Psoas muscle (tissue), 8 donors: ENCODE results near the gene RAPGEF5. TPM values are rescaled to one million over a fixed set of nuclear protein-coding genes. Genes with fewer than 3 reads are reported as not detected.

Experiments used
- ATAC-seq, 4 donors: fragments of 200-7000 bp; cut with Tn5 transposase; one replicate each; pipeline ENCODE4 v1.9.1; 2020; ENCODE audit warnings: moderate library complexity in 3 of 4, mild to moderate bottlenecking in 2 of 4
- DNase-seq, 2 donors: peaks; one replicate each; pipeline ENCODE4 v3.0.0-alpha.2; 2020
- H3K27ac ChIP-seq: fragments of 200-600 bp; one replicate; pipeline ENCODE4 v1.8.0; 2022
- H3K27me3 ChIP-seq, 3 donors: fragments of 200-600 bp in 1 of 3; one replicate each; pipeline versions ENCODE4 v1.6.1 to v1.8.0; 2013 to 2022; ENCODE audit warnings: low read length in 2 of 3, mild to moderate bottlenecking in 2 of 3, moderate library complexity in 1 of 3; ENCODE audit not compliant: insufficient read depth in 3 of 3
- H3K36me3 ChIP-seq, 2 donors: fragments of 200-600 bp in 1 of 2; one replicate each; pipeline versions ENCODE4 v1.6.1 to v1.8.0; 2013 to 2022; ENCODE audit warnings: low read depth in 1 of 2, mild to moderate bottlenecking in 1 of 2, moderate library complexity in 1 of 2; ENCODE audit not compliant: insufficient read depth in 1 of 2
- H3K4me1 ChIP-seq: fragments of 200-600 bp; one replicate; pipeline ENCODE4 v1.8.0; 2022
- H3K4me3 ChIP-seq: fragments of 200-600 bp; one replicate; pipeline ENCODE4 v1.8.0; 2022; ENCODE audit warnings: mild to moderate bottlenecking
- H3K9me3 ChIP-seq: fragments of 200-600 bp; one replicate; pipeline ENCODE4 v1.8.0; 2022
- WGBS, 3 donors: extraction: QIAGEN DNeasy Blood & Tissue Kit; methylation state at CpG; one replicate each; pipeline versions ENCODE4 v1.1.6 to v1.1.7; 2013; 5-methylcytosine and 5-hydroxymethylcytosine counted together
- intact Hi-C, 2 donors: fragments of 100-400 bp; cut with DNase I; formaldehyde crosslinking; loops; one replicate each; pipeline versions ENCODE4 v1.11.0 to v1.14.2; 2022
- polyA plus RNA-seq, 3 donors: library from polyadenylated mRNA; stranded (reverse); fragments of 200-250 nt; gene quantifications; one replicate each; pipeline ENCODE4 v1.2.3, GENCODE V29; 2013
- total RNA-seq, 4 donors: library from RNA; stranded (reverse); fragmentation: NEBNext Ultra II Directional in 2 of 4; extraction: Animal tissue kit (Norgen Biotek cat#: 25700) in 2 of 4; gene quantifications; one replicate each; pipeline versions ENCODE4 v1.2.1 to v1.2.4, GENCODE V29; 2021 to 2023
- TF ChIP-seq, protein P1 (sequence below): fragments of 200-600 bp; IDR thresholded peaks from one replicate; pipeline ENCODE4 v1.8.0; 2022; ENCODE audit warnings: antibody characterized with exemption
- donor health status: healthy with polysubstance abuse.
- donor health status: DM: no; HTN: no; CAD: no; lungs with moderate emphysema.
- donor health status: Bipolar disorder and iron deficiency.
- donor health status: healthy.
- donor health status: DM: yes; HTN: yes; CAD: no.
- donor health status: DM: no; HTN: no; CAD: no.
- donor health status: DM: no; HTN: no; CAD: no.
- donor health status: DM: yes; HTN: yes; CAD: no.

The RAPGEF5 gene
- total and polyA plus RNA-seq, 7 donors: 2.6 to 10.8 (median 5.5) TPM

- ATAC-seq: no peak
- peaks cover 6% of the 10 kb centered on the region for H3K4me1 ChIP-seq
- H3K27ac ChIP-seq: no peak overlapping the region
- no peaks in the 10 kb centered on the region for H3K36me3 ChIP-seq
- peaks cover 2 to 31% (median 3%) of the 10 kb centered on the region in 3 donors for H3K27me3 ChIP-seq
- TF ChIP-seq, protein P1, sequence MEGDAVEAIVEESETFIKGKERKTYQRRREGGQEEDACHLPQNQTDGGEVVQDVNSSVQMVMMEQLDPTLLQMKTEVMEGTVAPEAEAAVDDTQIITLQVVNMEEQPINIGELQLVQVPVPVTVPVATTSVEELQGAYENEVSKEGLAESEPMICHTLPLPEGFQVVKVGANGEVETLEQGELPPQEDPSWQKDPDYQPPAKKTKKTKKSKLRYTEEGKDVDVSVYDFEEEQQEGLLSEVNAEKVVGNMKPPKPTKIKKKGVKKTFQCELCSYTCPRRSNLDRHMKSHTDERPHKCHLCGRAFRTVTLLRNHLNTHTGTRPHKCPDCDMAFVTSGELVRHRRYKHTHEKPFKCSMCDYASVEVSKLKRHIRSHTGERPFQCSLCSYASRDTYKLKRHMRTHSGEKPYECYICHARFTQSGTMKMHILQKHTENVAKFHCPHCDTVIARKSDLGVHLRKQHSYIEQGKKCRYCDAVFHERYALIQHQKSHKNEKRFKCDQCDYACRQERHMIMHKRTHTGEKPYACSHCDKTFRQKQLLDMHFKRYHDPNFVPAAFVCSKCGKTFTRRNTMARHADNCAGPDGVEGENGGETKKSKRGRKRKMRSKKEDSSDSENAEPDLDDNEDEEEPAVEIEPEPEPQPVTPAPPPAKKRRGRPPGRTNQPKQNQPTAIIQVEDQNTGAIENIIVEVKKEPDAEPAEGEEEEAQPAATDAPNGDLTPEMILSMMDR: no peak
- WGBS, 3 donors: 46 to 93% (median 69%) methylated on average over 2 of the region's 2 CpGs
- no peak overlapping the region for H3K4me3 ChIP-seq
- intact Hi-C loops: no loop called here
- no peak for DNase-seq
- H3K9me3 ChIP-seq: no peaks in the 10 kb centered on the region
These were observed 2.5 kb downstream of the RAPGEF5 start for GRCh38 chr7:22354462-22354861.

GRCh38 chr7:22352887-22353286 is 4.1 kb downstream of the RAPGEF5 start:
- H3K27me3 ChIP-seq: peaks cover 2 to 31% (median 3%) of the 10 kb centered on the region in 3 donors
- intact Hi-C loops: no loop called here
- peaks cover 6% of the 10 kb centered on the region for H3K4me1 ChIP-seq
- no peak for DNase-seq
- H3K4me3 ChIP-seq: no peak overlapping the region
- TF ChIP-seq, protein P1: no peak
- no peak overlapping the region for H3K27ac ChIP-seq
- WGBS, 3 donors: 95 to 100% (median 98%) methylated on average over 4 of the region's 4 CpGs
- H3K36me3 ChIP-seq: no peaks in the 10 kb centered on the region
- no peaks in the 10 kb centered on the region for H3K9me3 ChIP-seq
- no peak for ATAC-seq

GRCh38 chr7:22351878-22352277 is 5.1 kb downstream of the RAPGEF5 start:
- 28 to 39% (median 28%) methylated on average over 2 of the region's 2 CpGs for WGBS, 3 donors
- no peaks in the 10 kb centered on the region for H3K9me3 ChIP-seq

GRCh38 chr7:22351329-22351692 is 5.6 kb downstream of the RAPGEF5 start:
- ATAC-seq (no peak), DNase-seq (no peak)
- intact Hi-C loops: no loop called here
- TF ChIP-seq, protein P1: no peak
- no peak overlapping the region for H3K27ac ChIP-seq
- H3K9me3 ChIP-seq: no peaks in the 10 kb centered on the region
- no peaks in the 10 kb centered on the region for H3K36me3 ChIP-seq
- 53 to 67% (median 63%) methylated on average over 2 of the region's 2 CpGs for WGBS, 3 donors
- H3K27me3 ChIP-seq: peaks cover 2 to 22% (median 3%) of the 10 kb centered on the region in 3 donors
- H3K4me1 ChIP-seq: peaks cover 6% of the 10 kb centered on the region
- no peak overlapping the region for H3K4me3 ChIP-seq

More at GRCh38 chr7:22351878-22352277, 5.1 kb downstream of the RAPGEF5 start:
- intact Hi-C loops: no loop called here
- TF ChIP-seq, protein P1: no peak
- Histone ChIP-seq H3K27ac (no peak overlapping the region), H3K36me3 (no peaks in the 10 kb centered on the region), H3K27me3 (peaks cover 2 to 26% (median 3%) of the 10 kb centered on the region in 3 donors), H3K4me1 (peaks cover 6% of the 10 kb centered on the region), H3K4me3 (no peak overlapping the region)
- no peak for DNase-seq
- no peak for ATAC-seq
